CD4-positive, alpha-beta T cell treated with Interleukin-17A for 1 hour (primary cell): ENCODE measurements around the gene FBXW8.

ENCODE experiments used
- DNase-seq: peaks from one replicate; pipeline ENCODE4 v3.0.0-alpha.2; 2020

Gene FBXW8

DNA sequence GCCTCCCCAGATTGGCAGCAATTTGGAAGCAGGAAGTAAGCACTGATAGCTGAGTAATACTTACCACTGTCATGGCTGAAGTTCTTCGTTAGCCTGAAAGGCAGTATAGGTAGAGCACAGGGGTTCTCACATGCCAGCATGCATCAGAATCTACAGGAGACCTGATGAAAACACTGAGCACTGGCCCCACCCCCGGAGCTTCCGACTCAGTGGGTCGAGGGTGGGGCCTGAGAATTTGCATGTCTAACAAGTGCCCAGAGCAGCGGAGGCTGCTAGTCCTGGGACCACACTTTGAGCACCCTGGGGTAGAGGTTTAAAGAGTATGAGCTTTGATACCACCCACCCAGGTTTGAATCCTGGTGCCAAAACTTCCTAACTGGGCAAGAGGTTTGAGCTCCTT lies 89.6 kb downstream of the FBXW8 start:
- DNase-seq: no peak

DNA sequence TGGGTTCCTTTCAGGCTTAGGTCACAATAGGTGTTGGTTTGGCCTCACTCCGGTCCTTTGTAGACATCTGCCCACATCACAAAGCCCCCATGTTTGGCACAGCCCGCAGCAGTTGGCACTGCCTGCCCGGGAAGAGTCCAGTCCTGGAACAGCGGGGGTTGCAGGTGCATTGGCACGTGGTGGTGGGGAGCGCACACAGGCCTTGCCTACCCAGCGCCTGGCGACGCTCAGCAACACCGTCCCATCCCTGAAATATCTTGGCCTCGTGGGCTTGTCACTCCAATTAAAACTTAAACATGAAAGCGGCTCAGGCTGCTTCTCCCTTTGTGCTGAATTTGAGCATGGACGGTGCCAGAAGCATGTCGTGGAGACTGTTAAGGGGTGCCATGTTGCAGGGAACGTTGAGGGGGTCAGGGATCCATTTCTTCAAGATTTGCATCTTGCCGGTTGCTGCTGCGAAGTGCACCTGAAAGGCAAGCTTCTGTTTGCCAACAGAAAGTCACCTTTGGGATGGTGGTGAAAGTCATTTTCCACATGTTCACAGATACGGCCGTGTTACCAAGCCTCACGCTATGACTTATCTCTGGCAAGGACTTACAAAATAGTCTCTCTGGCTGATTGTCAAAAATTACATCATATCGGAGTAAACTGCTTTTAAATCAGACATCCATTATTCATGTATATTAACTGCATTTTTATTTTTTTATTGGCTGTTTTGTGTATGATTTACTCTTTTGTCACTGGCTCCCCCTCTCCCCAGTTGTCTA lies 91.5 kb downstream of the FBXW8 start:
- DNase-seq: no peak

DNA sequence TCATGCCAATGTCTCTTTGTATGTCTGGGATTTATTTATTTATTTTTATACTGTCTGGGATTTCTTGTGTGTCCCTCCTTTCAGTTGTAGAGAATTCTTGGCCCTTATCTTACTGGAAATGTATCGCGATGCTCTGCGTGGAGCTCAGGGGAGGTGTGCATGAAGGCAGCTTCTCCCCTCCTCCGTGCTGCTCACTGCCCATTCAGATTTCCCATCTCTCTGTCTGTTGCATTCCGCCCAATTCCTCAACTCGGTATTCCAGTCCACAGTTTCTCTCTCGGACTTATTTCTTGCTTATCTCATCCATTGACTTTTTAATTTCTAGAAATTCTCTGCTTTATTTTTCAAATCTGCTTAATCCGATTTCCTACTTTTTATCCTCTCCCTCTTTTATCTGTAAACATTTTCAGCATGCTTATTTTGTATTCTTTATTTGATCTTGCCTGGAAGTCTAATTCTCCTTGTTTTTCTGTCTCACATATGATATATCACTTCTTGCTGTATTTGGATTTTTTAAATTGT lies 93.2 kb downstream of the FBXW8 start:
- no peak for DNase-seq

DNA sequence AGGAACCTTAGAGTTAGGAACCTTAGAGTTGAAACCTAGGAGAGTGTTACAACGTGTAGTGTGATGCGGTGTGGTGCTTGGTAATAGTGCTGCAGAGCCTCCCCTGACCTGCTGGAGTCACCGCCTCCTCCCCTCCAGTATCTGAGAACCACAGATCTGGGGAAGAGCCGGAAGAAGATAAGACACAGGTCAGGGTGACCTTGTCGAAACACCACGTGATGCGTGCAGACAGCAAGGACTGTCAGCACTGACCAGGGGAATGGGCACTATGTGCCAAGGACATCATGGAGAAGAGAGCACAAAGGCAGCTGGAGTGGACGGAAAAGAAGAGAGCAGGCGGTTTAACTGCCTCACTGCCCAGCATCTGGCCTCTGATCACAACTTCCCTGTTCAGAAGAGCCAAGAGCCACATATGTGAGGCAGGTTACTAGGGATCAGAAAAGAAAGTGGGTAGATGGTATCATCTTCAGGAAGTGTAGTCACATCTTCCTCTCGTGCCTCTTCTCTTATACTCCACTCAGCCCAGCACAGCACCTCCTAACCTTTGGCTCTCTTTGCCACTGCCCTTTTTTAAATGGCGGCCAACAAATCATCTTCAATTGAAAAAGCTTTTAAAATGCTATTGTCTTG lies 94.8 kb downstream of the FBXW8 start:
- no peak for DNase-seq

DNA sequence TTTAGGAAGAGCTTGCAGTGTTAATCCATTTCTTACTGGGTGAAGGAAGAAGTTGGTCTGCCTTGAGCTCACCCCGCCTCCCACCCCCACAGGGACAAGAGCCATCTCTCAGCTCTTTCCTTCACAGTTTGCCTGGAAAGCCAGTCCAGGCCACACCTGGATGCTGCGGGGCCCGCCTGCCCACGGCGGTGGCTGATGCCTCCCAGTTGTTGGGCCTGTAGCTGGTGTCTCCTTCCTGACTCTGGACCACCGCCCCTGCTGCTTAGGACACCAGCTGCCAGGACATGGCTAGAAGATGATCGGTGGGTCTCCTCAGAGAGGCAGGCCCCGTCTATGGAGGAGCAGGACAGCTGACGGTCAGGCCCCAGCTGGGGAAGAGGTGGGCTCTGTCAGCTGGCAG lies 95.6 kb downstream of the FBXW8 start:
- no peak for DNase-seq

DNA sequence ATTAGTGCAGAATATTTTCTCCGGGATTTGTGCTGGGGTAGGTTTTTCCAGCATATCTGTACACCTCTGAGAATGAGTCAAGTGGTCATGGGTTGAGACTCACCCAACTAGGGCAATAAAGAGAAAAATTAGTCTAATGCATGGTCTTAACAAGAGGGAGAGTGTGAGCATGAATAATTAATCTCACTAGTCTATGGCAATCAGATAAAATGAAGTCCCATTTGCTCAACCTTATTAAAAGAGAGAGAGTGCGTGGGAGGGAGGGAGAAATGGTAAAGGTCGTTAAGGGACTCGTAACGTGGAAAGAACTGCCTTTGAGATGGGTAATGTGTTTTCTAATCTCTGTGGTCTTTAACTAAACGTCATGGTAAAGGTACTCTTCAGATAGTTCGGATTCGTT lies 96.8 kb downstream of the FBXW8 start:
- DNase-seq: no peak

DNA sequence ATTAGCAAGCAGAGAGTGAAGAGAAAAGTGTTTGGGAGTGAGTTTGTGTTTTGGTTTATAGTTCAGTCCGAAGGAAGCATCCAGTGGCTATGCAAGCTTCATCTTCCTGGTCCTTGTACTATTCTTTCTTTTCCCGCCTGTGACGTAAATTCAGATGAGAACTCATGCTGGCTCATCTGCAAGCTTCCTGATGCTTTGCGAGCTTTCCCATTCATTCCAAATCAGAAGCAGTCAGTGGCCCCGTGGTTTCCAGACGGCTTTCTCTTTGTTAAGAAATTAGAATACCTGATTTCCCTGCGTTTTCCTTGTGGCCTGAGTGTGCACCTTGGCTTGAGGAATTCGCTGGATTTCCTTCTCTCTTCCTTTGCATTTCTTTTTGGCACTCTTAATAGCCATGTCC lies 99.0 kb downstream of the FBXW8 start:
- no peak for DNase-seq

DNA sequence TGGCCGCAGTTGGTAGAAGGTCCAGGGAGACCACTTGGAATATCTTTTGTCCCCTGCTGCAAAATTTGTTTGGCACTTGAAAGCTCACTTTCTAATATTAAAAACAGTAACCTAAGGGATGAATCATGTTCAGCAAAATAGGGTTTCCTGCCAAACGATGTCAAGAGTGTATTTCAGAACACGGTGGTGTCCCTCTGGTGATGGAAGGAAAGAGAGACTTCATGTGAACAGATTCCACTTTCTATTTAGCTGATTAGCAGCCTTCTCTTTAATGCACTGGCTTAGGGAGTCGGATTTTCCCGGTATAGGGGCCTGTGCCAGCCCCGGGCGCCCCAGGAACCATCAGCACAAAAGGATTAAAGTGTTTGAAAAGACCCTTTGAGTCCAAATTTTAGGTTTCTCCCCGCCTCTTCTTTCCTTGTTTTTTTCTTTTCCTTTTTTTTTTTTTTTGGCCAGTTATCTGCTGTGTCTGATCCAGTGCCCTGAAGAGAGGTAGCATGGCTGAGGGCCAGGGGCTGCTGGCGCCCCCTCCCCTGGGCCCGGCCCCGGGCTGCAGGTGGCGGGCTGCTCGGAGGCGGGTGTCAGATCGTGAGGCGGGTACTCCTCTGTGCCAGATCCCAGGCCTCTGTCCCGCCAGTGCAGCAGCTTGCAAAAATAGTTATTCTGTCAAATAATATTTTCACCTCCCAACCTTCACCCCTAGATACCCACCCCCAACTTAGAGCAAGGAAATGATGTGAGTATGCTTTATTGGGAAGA lies 100.1 kb downstream of the FBXW8 start:
- no peak for DNase-seq

DNA sequence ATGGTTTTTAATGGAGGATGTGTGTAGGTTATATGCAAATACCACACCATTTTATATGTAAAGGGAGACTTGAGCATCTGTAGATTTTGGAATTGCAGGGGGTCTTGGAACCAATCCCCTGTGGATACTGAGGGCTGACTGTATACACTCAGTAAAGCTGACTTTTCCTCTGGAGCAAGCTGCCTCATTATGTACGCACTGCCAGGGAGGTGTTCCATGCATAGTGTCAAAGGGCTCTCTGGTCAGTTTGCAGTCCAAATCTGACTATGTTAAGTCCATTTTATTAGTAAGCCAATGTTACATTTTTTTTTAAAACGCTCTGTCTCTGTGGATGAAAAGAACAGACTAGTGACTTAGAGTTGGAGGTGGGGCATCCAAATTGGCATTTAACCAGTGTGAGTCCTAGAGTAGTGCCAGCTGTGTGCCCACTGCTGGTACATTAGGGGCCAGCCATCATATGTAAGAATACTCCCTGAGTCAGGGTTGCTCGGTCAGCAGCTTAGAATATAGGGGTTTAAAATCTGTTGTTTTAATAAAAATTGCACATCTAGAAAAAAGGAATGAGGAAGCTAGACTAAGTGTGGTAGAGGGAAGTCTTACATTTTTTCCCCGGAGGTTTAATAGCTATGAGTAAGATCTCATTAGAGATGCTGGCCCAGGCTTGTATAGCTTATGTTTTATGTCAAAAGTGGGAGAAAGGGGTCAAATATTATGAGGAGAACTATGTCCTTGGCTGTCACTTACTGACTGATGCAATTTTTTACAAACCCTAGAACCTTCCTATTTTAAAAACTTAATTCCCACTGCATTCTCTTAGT lies 101.4 kb downstream of the FBXW8 start:
- DNase-seq: no peak

DNA sequence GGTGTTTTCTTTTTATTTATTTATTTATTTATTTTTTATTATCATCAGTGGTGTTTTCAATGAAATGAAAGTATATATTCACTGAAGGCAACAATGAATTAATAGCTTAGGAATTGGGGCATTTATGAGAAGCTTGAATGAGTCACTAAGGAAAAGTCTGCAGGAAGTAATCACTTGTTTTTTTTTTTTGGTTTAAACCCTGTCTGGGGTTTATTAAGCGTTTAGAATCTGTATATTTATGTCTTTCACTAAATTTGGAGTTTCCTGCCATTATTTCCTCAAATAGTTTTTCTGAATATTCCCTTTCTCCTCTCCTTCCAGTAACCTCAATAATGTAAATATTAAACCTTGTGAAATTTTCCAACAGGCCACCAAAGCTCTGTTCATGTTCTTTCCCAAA lies 103.0 kb downstream of the FBXW8 start:
- DNase-seq: no peak

DNA sequence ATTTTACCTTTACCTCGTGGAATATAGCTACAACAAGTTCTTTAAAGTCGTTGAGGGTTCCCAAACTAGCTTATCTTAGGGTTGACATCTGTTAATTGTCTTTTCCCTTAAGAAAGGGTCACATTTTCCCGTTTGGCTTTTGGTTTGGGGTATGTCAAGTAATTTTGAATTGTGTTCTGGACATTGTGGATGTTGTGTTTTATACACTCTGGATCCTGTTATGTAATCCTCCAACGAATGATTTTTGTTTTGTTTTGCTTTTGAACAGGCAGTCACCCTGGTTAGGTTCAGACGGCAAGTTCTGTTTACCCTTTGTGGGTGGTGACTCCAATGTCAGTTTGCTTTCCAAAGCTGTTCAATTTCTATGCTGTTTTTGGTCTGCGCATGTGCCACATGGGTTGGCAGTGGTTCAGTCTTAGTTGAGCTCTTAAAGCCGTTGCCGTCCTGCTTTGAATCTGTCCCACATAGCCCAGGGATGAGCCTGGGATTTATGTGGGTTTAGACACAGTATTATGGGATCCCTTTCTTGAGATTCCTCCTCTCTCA lies 103.7 kb downstream of the FBXW8 start:
- no peak for DNase-seq

DNA sequence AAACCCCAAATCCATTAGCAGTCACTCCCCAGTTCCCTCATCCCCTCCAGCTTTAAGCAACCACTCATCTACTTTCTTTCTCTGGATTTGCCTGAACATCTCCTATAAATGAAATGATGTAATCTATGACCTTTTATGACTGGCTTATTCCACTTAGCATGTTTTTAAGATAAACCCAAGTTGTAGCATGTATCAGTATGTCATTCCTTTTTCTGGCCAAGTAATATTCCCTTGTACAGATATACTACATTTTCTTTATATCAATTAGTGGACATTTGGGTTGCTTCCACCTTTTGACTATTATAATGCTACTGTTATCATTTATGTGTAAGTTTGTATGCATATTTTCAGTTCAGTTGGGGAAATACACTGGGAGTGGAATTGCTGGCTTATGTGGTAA lies 105.1 kb downstream of the FBXW8 start:
- DNase-seq: no peak

DNA sequence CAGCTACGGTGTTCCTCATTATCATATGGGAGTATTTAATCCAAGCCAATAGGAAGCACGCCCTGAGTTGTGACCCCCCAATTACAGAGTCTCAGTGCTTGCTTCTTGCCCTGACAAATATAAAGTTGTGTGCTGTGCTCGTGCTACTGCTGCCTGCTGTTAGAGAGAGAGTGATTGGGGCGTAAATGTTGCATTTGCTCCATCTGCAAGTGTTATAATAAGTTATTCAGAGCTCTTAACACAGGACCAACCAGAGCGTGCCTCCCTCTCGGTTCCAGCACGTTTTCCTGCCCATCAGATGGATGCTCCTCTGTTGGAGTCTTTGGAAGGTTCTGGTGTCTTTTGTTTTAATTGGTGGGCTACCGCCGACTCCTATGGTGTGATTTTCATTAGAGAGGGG lies 107.1 kb downstream of the FBXW8 start:
- no peak for DNase-seq

DNA sequence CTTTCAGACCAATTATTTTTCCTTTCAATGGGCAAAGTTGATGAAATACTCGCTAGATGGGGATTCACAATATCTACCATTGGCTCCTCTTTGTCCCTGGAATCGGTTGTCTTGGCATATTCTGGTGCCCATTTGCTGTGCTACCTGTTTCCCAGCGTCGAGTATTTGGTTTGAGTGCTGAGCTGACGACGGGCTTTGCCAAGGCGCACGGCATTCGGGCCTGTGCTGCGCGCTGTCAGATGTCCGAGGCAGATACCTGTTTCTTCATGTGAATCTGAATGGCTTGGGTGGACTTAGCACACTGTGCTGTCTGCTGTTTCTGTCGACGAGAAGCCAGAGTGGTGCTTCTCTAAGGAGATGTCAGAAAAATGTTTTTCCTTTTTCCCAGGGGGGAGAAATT lies 107.5 kb downstream of the FBXW8 start:
- no peak for DNase-seq

DNA sequence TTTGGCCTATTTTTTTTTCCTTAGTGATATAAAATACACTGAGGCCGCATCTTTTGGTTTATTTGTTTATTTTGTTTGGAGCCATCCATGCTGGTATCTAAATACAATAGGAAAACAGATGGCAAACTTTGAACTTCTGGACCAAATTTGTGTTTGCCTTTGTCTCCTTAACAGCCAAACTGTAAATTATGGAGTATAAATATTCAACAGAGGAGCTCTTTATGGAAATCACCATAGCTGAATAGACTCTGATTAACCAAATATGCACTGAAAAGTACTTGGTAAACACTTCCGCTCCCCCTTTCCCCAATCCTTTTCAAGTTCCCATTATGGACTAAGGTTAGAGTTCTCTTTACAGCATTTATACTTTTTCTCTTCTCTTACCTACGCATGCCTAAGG lies 107.9 kb downstream of the FBXW8 start:
- DNase-seq: no peak

DNA sequence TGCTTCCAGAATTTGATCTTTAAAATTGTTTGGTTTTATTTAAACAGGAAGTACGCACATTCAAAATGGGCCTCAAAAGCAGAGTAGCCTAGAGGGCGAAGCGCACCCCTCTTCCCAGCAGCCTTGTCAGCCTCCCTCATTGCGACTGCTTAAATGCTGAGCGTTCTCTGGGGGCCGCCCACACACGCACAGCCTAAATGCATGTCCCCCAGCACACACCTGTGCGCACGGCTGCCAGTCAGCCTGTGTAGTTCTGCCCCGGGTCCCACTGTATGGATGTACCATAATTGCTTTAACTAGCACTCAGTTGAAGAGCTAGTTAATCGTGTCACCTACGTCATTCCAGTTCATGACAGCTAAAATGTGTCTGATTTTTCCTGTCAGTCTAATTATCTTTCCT lies 109.1 kb downstream of the FBXW8 start:
- no peak for DNase-seq

DNA sequence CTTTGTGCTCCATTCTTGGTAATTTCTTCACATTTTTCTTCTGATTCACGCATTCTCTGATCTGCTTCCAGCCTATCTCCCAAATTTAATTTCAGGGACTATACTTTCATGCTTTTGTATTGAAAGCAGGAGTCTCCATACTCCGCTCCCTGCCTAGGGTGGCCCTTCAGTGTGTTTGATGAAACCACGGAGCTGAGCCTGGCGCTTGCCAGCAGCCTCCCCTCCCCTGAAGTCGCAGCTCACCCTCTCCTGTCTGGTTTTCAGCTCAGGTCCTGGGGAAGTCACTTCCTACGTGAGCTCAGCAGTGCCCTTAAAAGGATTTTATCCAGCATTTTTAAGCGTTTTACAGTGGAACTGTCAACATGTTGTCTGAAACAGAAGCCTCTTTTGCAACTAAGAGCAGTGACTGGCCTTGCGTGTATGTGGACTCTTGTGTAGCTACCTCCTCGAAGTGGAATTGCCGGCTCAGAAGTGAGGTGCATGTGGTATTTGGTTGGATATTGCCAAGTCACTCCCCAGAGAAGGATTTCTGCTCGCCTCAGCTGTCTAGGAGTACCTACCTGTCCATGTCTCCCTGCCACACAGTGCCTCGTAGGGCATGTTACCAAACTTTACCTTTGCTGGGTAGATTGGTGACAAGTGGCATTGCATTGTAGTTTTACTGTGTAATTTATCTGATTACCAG lies 109.9 kb downstream of the FBXW8 start:
- DNase-seq: no peak

DNA sequence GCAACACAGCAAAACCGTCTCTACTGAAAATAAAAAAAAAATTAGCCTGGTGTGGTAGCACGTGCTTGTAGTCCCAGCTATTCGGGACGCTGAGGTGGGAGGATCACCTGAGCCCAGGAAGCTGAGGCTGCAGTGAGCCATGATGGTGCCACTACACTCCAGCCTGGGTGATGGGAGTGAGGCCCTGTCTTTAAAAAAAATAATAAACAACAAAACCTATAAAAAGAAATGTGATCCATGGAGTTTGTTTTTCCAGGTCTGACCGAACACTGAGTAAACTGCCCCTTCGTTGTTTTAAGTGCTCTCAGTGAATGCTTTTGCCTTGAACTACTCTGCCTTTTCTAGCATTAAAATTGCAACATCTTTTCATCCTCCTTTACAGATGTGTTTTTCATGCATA lies 111.7 kb downstream of the FBXW8 start:
- DNase-seq: no peak

DNA sequence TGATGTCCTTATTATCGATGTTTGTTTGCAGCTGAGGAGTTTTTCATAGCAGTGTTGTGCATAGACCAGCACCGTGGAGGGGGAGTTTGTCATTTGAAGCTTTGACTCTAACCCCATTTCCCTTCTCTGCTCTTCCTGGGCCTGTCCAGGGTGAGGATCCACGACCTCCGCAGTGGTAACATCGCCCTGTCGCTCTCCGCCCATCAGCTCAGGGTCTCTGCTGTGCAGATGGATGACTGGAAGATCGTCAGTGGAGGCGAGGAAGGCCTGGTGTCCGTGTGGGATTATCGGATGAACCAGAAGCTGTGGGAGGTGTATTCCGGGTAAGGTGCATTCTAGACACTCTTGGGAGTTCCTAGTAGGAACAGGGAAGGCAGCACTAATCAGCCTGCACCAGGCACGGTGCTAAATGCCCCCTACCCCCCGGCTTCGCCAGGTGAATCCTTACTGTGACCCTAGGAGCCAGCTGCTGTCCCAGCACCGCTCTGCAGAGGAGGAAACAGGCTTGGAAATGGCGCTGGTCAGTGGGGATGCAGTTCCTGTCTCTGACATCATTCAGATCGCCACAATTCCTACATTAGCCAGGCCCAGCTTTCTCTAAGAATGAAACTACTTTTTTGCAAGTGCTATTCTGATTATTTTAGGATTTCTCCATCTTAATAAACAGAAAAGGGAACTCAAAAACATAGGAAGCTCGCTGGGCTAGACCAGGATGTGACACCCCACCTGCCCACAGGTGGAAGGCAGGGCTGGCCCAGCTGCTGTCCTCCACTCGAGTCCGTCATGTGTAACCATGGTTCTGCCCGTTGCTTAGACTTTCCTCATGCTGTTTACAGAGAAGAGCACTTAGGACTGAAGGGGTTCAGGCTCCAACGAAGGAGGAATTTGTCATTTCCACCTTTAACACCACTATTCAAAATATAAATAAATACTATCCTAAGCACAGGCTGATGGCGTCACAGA lies 113.5 kb downstream of the FBXW8 start:
- DNase-seq: no peak

DNA sequence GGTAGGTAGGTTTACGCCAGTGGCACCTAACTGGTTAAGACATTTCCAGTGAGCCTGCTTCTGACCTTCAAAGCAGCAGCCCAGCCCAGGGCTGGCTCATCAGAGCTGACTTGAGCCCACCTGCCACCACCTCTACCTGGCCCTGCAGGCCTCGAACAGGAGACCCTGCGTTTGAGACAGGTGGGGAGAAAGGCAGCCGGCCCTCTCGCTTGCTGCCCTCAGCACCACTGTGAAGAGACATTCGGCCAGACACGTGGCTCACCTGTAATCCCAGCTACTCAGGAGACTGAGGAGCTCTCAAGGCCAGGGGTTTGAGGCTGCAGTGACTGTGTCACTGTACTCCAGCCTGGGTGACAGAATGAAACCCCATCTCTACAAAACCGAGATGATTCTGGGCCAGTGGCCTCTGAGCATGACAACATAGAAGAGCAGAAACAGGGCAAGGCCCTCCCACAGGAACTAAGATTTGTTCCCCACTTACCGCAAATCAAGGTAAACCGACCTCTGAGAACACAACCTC lies 114.3 kb downstream of the FBXW8 start:
- no peak for DNase-seq
